ENCODE measurements around the gene RXRA. TPM values are rescaled to one million over a fixed set of nuclear protein-coding genes. Genes with fewer than 3 reads are reported as not detected.
A peak's percentile ranks its signal among the peaks of the same experiment; 100 is the strongest.

RXRA gene
- total RNA-seq, 2 donors from 2014 or later: 68.2 to 72.0 TPM

DNA sequence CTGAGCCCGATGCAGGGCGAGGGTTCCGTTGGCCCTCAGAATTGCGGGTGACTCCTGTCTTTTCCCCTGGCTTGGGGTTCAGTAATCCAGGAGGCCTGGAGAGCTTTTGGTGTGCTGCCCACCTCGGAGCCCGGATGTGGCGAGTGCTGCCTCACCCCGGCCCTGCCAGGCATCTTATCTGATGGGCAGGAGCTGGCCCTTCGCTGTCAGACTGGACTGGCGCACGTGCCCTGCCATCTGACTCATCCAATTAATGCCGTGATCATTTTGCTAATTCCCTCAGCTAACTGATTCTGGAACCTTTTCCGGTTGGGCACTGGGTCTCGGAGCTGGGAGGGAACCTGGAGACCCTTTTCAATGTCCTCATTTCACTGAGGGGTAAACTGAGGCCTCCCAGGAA lies 34.6 kb downstream of the RXRA start:
- H3K4me3 ChIP-seq: no peak overlapping the region
- no peaks in the 10 kb centered on the region for H3K9me3 ChIP-seq
- intact Hi-C loops (cut with DNase I): no loop called here
- peaks cover 35% of the 10 kb centered on the region for H3K4me1 ChIP-seq
- DNase-seq: no peak
- H3K9ac ChIP-seq (ENCODE audit: low read depth in 2 of 2, low read length in 2 of 2): peak overlapping the region in 1 of 2 donors; percentile 12
- TF ChIP-seq, protein P1, sequence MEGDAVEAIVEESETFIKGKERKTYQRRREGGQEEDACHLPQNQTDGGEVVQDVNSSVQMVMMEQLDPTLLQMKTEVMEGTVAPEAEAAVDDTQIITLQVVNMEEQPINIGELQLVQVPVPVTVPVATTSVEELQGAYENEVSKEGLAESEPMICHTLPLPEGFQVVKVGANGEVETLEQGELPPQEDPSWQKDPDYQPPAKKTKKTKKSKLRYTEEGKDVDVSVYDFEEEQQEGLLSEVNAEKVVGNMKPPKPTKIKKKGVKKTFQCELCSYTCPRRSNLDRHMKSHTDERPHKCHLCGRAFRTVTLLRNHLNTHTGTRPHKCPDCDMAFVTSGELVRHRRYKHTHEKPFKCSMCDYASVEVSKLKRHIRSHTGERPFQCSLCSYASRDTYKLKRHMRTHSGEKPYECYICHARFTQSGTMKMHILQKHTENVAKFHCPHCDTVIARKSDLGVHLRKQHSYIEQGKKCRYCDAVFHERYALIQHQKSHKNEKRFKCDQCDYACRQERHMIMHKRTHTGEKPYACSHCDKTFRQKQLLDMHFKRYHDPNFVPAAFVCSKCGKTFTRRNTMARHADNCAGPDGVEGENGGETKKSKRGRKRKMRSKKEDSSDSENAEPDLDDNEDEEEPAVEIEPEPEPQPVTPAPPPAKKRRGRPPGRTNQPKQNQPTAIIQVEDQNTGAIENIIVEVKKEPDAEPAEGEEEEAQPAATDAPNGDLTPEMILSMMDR (IDR thresholded peaks at IDR 0.05): no peak
- no peaks in the 10 kb centered on the region for H3K27me3 ChIP-seq
- H3K36me3 ChIP-seq: no peaks in the 10 kb centered on the region
- no peak overlapping the region for H3K27ac ChIP-seq

DNA sequence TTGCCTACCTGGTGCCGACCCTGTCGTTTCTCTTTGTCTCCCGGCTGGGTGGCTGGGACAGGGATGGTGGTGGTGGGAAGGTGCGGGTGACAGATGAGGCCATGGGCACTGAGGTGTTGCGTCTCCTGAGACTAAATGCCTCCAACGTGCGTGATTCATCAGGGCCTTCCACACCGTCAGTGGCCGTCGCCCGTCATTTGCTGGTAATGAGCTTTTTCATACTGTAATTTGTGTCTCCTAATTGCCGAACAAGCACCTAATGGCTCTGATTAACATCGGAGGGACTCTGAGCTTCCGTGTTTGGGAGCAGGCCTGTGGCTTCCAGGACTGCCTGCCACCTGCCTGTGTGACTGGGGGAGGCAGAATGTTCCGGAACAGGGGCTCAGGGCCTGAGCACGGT lies 35.2 kb downstream of the RXRA start:
- Histone ChIP-seq H3K27ac (no peak overlapping the region), H3K36me3 (no peaks in the 10 kb centered on the region), H3K27me3 (no peaks in the 10 kb centered on the region), H3K4me3 (no peak overlapping the region), H3K9me3 (no peaks in the 10 kb centered on the region), H3K4me1 (peaks cover 36% of the 10 kb centered on the region), H3K9ac (ENCODE audit: low read depth in 2 of 2, low read length in 2 of 2) (no peak overlapping the region)
- intact Hi-C loops (cut with DNase I): no loop called here
- TF ChIP-seq, protein P1 (IDR thresholded peaks at IDR 0.05): no peak
- no peak for DNase-seq

DNA sequence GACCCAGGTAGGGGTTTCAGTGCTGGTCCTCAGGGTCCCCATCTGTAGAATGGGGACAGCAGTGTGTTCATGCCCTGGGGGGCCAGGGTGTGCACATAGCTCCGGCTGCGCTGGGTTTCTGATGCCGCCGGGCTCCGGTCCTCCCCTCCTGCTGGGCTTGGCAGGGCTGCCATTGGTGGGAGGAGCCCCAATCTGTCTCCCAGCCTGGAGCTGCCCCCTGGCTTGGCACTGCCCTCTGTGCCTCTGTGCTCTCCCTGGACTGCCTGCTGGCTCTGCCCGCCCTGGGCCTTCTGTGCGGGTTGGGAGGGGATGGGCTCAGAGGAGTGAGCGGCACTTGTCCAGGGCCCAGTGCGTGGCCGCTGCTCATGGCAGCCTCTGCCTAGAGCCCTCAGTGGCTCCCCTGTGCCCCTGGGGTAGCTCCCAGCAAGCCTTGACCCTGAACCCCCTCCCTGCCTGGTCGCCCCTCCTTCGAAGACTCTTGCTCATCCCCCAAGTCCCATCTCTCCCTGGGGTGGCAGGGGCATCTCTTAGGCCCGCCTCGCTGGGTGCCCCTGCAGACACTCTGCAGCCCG lies 35.7 kb downstream of the RXRA start:
- Histone ChIP-seq H3K4me3 (no peak overlapping the region), H3K9me3 (no peaks in the 10 kb centered on the region), H3K4me1 (peaks cover 35% of the 10 kb centered on the region), H3K27me3 (no peaks in the 10 kb centered on the region), H3K9ac (ENCODE audit: low read depth in 2 of 2, low read length in 2 of 2) (no peak overlapping the region), H3K27ac (no peak overlapping the region), H3K36me3 (no peaks in the 10 kb centered on the region)
- intact Hi-C loops (cut with DNase I): no loop called here
- DNase-seq: no peak
- TF ChIP-seq, protein P1 (IDR thresholded peaks at IDR 0.05): no peak

DNA sequence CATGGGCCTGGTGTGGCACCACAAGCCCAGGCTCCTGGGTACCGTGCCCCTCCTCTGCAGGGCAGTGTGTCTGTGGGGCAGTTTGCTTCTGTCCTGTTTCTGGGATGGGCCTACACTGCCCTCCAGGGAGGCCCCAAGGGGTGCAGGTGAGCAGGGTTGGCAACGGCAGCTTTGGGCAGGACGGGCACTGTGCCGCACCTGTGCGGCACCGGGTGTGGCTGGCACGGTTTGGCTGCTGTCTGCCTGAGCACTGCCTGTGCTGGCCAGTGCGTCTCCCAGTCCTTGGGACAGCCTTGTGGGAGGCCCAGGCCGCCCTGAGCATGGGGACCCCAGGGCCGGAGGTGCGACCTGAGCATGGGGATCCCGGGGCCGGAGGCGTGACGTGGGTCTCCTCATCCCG lies 37.2 kb downstream of the RXRA start:
- no peak for DNase-seq
- TF ChIP-seq, protein P1 (IDR thresholded peaks at IDR 0.05): no peak
- peaks cover 30% of the 10 kb centered on the region for H3K4me1 ChIP-seq
- H3K9ac ChIP-seq (ENCODE audit: low read depth in 2 of 2, low read length in 2 of 2): peak overlapping the region in 1 of 2 donors; percentile 24
- H3K4me3 ChIP-seq: no peak overlapping the region
- no peaks in the 10 kb centered on the region for H3K9me3 ChIP-seq
- H3K27ac ChIP-seq: no peak overlapping the region
- H3K36me3 ChIP-seq: no peaks in the 10 kb centered on the region
- intact Hi-C loops (cut with DNase I): no loop called here
- H3K27me3 ChIP-seq: no peaks in the 10 kb centered on the region

DNA sequence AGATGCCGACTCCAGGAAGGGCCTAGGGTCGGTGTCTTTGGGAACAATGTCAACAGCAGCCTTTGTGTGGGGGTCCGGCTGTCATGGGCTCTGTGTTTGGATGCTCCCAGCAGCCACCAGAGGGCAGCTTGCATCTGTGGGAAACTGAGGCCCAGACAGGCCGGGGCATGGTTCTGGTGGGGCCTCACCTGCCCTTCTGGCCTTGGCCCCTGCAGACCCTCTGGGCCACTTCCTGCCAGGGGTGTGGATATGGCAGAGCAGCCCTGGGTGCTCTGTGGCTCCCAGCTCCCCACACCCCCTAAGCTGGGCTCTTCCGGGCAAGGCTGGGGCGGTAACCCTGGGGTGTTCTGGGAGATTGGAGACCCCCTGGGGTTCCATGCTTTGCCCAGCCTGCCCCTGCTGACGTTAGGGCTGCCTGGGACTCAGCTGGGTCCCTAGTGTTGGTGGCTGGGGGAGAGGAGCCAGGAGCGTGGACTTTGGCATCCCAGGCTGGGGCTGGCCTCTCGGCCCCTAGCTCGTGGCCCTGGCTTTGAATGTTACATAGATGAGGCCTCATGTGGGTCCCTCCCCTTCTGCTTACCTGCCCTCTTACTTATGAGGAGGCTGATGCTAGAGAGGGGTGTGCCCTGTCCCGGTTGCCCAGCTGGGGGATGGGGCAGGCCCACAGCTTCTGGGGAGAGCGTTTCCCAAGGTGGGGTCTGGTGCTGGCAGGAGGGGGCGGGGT lies 38.3 kb downstream of the RXRA start:
- peaks cover 30% of the 10 kb centered on the region for H3K4me1 ChIP-seq

More for the DNA sequence above, 38.3 kb downstream of the RXRA start:
- Histone ChIP-seq H3K27ac (no peak overlapping the region), H3K9ac (ENCODE audit: low read depth in 2 of 2, low read length in 2 of 2) (peak overlapping the region in 1 of 2 donors; percentile 19), H3K9me3 (no peaks in the 10 kb centered on the region), H3K36me3 (no peaks in the 10 kb centered on the region), H3K4me3 (no peak overlapping the region), H3K27me3 (no peaks in the 10 kb centered on the region)
- TF ChIP-seq, protein P1 (IDR thresholded peaks at IDR 0.05): no peak
- intact Hi-C loops (cut with DNase I): no loop called here
- DNase-seq: no peak
